ENCODE results near the gene PDSS2. TPM values are rescaled to one million over a fixed set of nuclear protein-coding genes. Genes with fewer than 3 reads are reported as not detected.

Gene PDSS2
- total RNA-seq, 4 donors from 2014 or later: 4.3 to 14.7 (median 12.1) TPM

DNA sequence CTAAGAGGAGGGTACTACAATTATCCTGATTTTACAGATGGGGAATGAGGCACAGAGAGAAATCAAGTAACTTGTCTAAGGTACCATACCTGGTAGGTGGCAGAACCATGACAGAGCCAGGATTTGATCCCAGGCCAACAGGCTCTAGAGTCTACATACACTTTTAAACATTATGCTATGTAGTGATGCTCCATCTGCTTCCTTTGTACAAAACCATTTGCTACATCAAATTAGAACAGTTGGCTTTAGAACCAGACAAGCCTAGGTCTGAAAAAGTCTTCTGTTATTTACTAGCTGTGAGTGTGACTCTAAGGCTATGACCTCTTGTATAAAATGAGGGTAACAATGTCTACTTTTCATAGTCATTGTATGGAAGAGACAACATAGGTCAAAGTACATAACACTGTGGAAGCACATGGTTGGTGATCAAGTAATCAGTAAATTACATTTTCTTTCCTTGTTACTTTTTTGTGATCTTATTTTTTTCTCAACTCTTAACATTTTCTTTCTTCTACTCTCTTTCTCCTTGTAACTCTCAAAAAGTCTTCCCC is 122.1 kb downstream of the PDSS2 start:
- Histone ChIP-seq H3K27ac (no peak overlapping the region), H3K36me3 (no peaks in the 10 kb centered on the region), H3K27me3 (no peaks in the 10 kb centered on the region), H3K4me3 (no peak overlapping the region), H3K4me1 (no peaks in the 10 kb centered on the region), H3K9me3 (no peaks in the 10 kb centered on the region)
- TF ChIP-seq EP300 (IDR thresholded peaks at IDR 0.05) (no peak), POLR2A (IDR thresholded peaks at IDR 0.05) (no peak), POLR2AphosphoS5 (IDR thresholded peaks at IDR 0.05) (no peak)
- TF ChIP-seq, protein P1, sequence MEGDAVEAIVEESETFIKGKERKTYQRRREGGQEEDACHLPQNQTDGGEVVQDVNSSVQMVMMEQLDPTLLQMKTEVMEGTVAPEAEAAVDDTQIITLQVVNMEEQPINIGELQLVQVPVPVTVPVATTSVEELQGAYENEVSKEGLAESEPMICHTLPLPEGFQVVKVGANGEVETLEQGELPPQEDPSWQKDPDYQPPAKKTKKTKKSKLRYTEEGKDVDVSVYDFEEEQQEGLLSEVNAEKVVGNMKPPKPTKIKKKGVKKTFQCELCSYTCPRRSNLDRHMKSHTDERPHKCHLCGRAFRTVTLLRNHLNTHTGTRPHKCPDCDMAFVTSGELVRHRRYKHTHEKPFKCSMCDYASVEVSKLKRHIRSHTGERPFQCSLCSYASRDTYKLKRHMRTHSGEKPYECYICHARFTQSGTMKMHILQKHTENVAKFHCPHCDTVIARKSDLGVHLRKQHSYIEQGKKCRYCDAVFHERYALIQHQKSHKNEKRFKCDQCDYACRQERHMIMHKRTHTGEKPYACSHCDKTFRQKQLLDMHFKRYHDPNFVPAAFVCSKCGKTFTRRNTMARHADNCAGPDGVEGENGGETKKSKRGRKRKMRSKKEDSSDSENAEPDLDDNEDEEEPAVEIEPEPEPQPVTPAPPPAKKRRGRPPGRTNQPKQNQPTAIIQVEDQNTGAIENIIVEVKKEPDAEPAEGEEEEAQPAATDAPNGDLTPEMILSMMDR (IDR thresholded peaks at IDR 0.05): no peak
- no peak for DNase-seq (ENCODE audit: low spot score in 2 of 2)

- H3K27ac ChIP-seq: no peak overlapping the region
- no peaks in the 10 kb centered on the region for H3K36me3 ChIP-seq
- 92% methylated on average over 3 of the region's 3 CpGs for WGBS
- DNase-seq (ENCODE audit: low spot score in 2 of 2): no peak
- H3K4me1 ChIP-seq: no peaks in the 10 kb centered on the region
- no peak overlapping the region for H3K4me3 ChIP-seq
- no peaks in the 10 kb centered on the region for H3K9me3 ChIP-seq
- H3K27me3 ChIP-seq: no peaks in the 10 kb centered on the region
- TF ChIP-seq, protein P1 (IDR thresholded peaks at IDR 0.05): no peak
- TF ChIP-seq EP300 (IDR thresholded peaks at IDR 0.05) (no peak), POLR2AphosphoS5 (IDR thresholded peaks at IDR 0.05) (no peak), POLR2A (IDR thresholded peaks at IDR 0.05) (no peak)
These were observed 125.3 kb downstream of the PDSS2 start for GRCh38 chr6:107334026-107334425.

DNA sequence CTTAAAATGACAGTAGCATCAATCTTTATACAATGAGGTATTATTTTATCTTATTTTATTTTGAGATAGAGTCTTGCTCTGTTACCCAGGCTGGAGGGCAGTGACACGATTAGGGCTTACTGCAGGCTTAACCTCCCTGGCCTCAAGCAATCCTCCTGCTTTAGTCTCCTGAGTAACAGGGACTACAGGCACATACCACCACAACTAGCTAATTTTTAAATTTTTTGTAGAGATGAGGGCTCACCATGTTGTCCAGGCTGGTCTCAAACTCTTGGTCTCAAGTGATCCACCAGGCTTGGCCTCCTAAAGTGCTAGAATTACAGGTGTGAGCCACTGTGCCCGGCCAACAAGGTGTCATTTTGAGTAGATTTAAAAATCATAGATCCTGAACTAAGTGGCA is 125.9 kb downstream of the PDSS2 start:
- DNase-seq (ENCODE audit: low spot score in 2 of 2): no peak
- Histone ChIP-seq H3K4me3 (no peak overlapping the region), H3K27ac (no peak overlapping the region), H3K4me1 (no peaks in the 10 kb centered on the region), H3K27me3 (no peaks in the 10 kb centered on the region), H3K36me3 (no peaks in the 10 kb centered on the region), H3K9me3 (no peaks in the 10 kb centered on the region)
- 89% methylated on average over 2 of the region's 2 CpGs for WGBS
- TF ChIP-seq POLR2AphosphoS5 (IDR thresholded peaks at IDR 0.05): no peak
- TF ChIP-seq, protein P1 (IDR thresholded peaks at IDR 0.05): no peak
- no peak for TF ChIP-seq EP300 (IDR thresholded peaks at IDR 0.05)
- no peak for TF ChIP-seq POLR2A (IDR thresholded peaks at IDR 0.05)

- H3K27ac ChIP-seq: no peak overlapping the region
- no peaks in the 10 kb centered on the region for H3K4me1 ChIP-seq
- no peaks in the 10 kb centered on the region for H3K9me3 ChIP-seq
- TF ChIP-seq, protein P1 (IDR thresholded peaks at IDR 0.05): no peak
- TF ChIP-seq EP300 (IDR thresholded peaks at IDR 0.05): no peak
- no peak for TF ChIP-seq POLR2AphosphoS5 (IDR thresholded peaks at IDR 0.05)
- no peak for TF ChIP-seq POLR2A (IDR thresholded peaks at IDR 0.05)
- H3K36me3 ChIP-seq: no peaks in the 10 kb centered on the region
- WGBS: 97% methylated on average over 5 of the region's 5 CpGs
- DNase-seq (ENCODE audit: low spot score in 2 of 2): no peak
- no peak overlapping the region for H3K4me3 ChIP-seq
- H3K27me3 ChIP-seq: no peaks in the 10 kb centered on the region
These were observed 127.7 kb downstream of the PDSS2 start for GRCh38 chr6:107331409-107332386.

- Histone ChIP-seq H3K27ac (no peak overlapping the region), H3K9me3 (no peaks in the 10 kb centered on the region), H3K27me3 (no peaks in the 10 kb centered on the region), H3K4me1 (no peaks in the 10 kb centered on the region), H3K4me3 (no peak overlapping the region), H3K36me3 (no peaks in the 10 kb centered on the region)
- TF ChIP-seq POLR2AphosphoS5 (IDR thresholded peaks at IDR 0.05) (no peak), POLR2A (IDR thresholded peaks at IDR 0.05) (no peak), EP300 (IDR thresholded peaks at IDR 0.05) (no peak)
- TF ChIP-seq, protein P1 (IDR thresholded peaks at IDR 0.05): no peak
- no peak for DNase-seq (ENCODE audit: low spot score in 2 of 2)
- 86% methylated on average over 4 of the region's 4 CpGs for WGBS
These were observed 129.2 kb downstream of the PDSS2 start for GRCh38 chr6:107330168-107330567.

Data from suprapubic skin (tissue), 4 donors.